Adipose tissue (tissue), 3 donors: ENCODE data around the gene MRE11. TPM values are rescaled to one million over a fixed set of nuclear protein-coding genes. Genes with fewer than 3 reads are reported as not detected.

ENCODE experiments used
- H3K27ac ChIP-seq: one replicate; pipeline ENCODE4 v1.5.1; 2013; ENCODE audit warnings: low read depth, low read length
- WGBS, 3 donors: extraction: QIAGEN DNeasy Blood & Tissue Kit; methylation state at CpG; one replicate each; pipeline ENCODE4 v1.1.7; 2013; 5-methylcytosine and 5-hydroxymethylcytosine counted together
- polyA plus RNA-seq, 3 donors: library from polyadenylated mRNA; stranded (reverse); fragments of 200-250 nt; gene quantifications; one replicate each; pipeline ENCODE4 v1.2.3, GENCODE V29; 2013
- donor health status: healthy with polysubstance abuse.
- donor health status: Bipolar disorder and iron deficiency.
- donor health status: healthy.

The MRE11 gene
- polyA plus RNA-seq: 1 to 10 TPM; 3.9 to 7.0 (median 4.4) TPM

DNA sequence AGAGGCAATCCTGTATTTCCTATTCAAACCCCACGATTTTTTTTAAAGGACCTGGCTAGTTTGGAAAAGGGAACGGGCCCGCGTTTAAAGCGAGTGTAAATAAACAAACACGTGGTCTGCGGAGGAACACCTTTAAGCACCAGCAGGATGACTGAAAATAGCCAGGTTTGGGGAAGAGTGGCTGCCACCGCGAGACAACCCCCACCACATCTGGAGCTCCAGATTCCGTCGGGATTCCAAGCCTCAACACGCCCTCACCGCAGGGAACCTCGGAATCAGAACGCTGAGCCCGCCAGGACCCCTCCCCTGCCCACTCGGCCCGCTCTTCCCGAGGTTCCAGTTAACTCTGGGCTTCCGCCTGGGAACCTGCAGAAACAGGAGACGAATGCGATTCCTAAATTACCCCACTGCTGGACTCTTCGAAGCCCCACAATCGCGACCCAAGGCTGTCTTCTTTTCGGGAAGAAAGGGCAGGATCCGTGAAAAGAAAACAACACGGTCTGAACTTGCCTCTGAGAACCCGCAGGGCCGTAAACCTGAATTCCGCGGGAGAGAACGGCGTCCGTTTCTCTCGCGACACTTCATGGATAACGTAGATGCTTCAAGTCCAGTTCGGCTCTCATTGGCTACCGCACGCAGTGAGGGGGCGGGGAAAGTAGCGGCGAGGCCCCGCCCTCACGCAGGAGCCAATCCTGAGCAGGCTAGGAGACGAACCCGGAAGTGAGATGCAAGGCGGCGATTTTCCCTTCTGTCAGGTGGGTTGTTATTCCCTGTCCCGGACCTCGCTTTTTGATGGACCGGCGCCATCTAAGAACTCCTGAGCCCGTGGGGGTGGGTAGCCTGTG is at the start of gene MRE11, which contains the start of gene ANKRD49:
TSS of gene MRE11 (minus strand) at position 564 of the 845 bp plus-strand sequence. CDS start 1,043 bp downstream, outside the sequence.
TSS of gene ANKRD49 (plus strand) at position 704 of the 845 bp plus-strand sequence. CDS start 2,710 bp downstream, outside the sequence.
- WGBS, 3 donors: 0 to 1% (median 0%) methylated on average over 55 of the region's 55 CpGs
- H3K27ac ChIP-seq: no peak within 1 kb of the TSS

DNA sequence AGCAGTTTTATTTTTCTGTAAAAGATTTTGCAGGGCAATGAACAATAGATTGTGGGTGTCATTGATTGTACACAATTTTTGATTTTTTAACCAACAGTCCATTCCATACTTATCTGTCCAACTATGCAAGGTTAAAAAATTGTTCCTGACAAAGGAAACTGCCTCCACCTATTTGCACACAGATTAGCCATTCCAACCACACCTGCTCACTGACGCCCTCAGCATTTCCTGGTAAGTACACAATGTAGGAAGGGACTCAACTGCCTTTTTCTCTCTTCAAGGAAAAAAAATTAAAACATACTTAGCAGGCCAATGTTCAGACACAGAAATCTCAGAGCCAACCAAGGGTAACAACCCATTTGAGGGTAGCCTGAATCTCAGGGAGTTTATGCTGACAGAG is 45.8 kb upstream of the MRE11 start:
- H3K27ac ChIP-seq: no peak overlapping the region
- 32 to 65% (median 33%) methylated on average over 1 of the region's 1 CpG for WGBS, 3 donors

DNA sequence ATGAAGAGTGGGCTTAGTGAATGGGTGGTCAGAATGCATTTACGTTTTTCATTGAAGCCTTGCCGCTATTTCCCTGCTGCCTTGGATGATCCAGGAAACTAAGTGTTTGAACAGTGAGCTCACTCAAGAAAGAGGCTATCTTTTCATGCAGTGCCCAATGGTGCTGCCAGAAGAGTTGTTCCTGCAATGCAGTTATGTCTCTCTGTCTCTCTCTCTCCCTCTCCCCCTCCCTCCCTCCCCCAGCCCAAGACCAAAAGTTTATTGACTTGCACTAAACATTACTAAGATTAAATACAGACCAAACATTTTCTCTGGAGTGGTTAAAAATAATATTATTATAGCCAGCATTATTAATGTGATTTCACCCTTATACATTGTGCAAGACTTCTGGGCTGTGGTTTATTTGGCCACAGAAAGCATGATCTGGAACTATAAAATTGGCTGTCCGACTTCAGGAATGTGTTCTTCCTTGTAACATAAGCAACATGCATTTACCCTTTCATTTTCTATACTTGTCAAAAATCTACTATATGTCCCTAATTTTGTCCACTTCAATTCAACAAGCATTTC is 43.5 kb upstream of the MRE11 start:
- no peak overlapping the region for H3K27ac ChIP-seq
- 46 to 63% (median 52%) methylated on average over 3 of the region's 3 CpGs for WGBS, 3 donors

DNA sequence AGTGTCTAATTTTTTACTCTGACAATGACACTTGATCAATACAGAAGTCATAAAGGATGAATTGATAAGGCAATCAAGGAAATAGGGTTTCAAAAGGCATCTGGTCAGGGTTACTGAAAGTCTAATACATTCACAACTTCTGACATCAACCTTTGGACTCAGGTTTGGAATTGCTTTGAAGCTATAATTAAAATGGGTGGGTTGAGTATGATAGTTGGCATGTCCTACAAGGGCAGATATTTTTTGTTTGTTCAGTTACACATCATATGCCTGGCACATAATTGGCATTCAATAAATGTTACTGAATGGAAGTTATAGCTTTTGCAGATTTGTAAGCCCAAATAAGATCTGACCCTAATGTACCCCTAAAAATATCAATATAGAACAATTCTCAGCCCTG is 42.7 kb upstream of the MRE11 start:
- no peak overlapping the region for H3K27ac ChIP-seq

DNA sequence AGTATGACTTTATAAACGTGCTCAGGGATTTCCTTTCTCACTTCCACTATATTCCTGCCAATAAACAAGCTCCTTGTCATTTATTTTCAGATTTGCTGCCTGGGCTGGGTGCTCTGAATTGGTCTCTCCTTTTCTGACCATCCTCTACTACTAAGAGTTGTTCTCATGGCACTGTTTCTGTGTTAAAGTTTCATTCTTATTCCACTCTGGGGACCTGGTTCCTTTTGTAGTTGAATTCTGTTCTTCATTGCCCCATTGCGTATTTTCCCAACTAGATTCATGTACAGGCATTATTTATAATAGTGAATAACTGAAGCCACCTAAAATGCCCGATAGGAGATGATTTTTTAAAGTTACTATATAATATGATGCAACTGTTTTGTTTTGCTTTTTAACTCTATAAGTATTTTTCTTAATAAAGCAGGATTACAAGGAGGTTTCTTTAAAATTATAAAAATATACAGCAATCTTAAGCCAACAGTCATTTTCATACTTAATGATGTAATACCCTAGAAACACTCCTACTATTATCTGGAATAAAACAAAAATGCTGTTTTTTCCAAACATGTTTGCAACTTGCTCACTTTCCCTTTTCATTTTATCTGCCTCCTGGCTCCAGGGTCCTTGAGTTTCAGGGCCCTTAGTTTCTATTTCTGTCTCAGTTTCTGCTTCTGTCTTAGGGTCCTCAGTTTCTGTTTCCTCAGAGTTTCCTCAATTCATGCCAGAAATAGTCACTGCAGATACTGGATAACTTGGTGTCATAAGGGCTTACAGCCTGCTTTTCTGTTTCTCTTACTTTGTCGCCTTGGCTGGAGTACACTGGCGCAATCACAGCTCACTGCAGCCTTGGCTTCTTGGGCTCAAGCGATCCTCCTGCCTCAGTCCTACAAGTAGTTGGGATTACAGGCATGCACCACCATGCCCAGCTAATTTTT is 40.3 kb upstream of the MRE11 start:
- H3K27ac ChIP-seq: no peak overlapping the region
- WGBS, 3 donors: 50 to 72% (median 50%) methylated on average over 6 of the region's 6 CpGs

DNA sequence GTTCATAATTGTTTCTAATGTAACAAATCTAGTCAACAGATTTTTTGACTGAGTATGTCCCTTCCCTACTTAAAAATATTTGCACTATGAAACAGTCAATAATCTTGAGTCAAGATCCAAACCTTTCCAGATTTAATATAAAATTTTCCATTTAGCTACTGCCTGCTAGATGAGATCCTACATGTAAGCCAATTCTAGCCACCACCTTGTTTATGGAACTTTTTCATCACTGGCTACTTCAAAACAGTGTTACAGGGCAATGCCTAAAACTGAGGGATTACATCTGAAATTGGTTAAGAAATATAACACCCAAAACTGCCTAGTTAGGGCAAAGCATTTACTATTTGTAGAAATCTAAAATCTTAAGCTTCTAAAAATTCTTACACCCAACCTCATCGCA is 39.6 kb upstream of the MRE11 start:
- H3K27ac ChIP-seq: no peak overlapping the region
- 61 to 97% (median 71%) methylated on average over 1 of the region's 1 CpG for WGBS, 3 donors

DNA sequence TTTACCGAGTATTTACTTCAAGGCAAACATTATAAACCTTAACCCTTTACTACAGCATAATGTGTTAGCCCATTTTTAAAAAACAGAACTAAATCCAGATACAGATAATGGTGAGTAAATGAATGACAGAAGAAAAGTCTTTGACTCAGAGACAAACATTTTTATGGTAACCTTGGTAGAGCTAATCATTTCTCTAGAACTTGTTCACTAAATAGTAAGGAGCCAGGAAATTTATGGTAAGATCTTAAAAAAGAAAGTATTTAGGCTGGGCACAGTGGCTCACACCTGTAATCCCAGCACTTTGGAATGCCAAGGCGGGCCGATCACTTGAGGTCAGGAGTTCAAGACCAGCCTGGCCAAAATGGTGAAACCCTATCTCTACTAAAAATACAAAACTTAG is 38.6 kb upstream of the MRE11 start:
- no peak overlapping the region for H3K27ac ChIP-seq
- 92 to 98% (median 95%) methylated on average over 3 of the region's 3 CpGs for WGBS, 3 donors

DNA sequence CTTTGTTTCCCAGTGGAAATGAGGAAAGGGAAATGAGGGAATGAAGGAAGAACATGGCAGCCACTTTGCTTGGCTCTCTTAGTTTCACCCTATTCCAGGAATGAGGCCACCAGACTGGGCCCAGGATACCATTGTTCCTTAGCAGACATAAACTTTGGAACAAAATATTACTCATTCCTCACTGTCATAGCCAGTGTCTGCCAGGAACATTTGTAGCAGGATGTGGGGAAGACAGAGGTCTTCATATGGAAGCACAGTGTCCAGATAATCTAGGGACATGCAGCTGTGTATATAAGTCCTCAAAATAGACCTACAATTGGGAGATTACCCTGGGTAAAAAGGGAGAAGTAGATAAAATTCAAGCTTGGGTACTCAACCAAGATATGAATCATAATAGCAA is 34.9 kb upstream of the MRE11 start:
- no peak overlapping the region for H3K27ac ChIP-seq

DNA sequence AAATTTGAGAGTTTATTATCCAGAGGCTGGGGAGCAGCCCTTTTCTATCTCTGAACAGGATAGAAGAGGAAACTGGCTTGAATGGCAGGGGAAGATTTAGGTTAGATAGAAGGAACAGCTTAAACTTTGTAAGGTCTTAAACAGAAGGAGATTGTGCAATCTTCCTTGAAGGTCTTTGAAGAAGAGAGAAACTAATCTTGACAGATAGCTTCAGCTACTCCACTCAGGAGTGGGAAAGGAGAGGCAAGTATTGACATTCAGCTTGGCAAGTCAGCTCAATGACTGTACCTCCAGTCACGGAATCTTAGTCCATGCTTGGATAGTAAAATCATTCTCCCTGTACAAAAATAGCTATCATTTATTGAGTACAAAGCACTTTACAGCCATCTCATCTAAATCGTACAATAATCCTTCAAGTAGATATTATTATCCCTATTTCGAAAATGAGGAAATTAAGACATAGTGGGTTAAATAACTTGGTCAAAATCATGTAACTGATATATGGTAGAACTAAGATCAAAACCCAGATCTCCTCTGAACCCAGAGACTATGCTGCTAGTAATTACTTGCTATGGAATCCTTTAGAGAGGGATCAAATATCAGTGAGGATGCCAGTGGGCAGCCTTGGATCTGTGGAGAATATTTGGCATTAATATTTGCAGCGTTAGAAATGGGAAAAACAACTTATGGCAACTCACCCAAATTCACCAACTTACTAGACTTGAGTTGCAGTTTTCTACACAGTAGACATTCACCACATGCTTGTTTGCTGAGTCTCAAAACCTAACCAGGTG is 33.2 kb upstream of the MRE11 start:
- WGBS, 3 donors: 62 to 78% (median 70%) methylated on average over 4 of the region's 4 CpGs
- no peak overlapping the region for H3K27ac ChIP-seq

DNA sequence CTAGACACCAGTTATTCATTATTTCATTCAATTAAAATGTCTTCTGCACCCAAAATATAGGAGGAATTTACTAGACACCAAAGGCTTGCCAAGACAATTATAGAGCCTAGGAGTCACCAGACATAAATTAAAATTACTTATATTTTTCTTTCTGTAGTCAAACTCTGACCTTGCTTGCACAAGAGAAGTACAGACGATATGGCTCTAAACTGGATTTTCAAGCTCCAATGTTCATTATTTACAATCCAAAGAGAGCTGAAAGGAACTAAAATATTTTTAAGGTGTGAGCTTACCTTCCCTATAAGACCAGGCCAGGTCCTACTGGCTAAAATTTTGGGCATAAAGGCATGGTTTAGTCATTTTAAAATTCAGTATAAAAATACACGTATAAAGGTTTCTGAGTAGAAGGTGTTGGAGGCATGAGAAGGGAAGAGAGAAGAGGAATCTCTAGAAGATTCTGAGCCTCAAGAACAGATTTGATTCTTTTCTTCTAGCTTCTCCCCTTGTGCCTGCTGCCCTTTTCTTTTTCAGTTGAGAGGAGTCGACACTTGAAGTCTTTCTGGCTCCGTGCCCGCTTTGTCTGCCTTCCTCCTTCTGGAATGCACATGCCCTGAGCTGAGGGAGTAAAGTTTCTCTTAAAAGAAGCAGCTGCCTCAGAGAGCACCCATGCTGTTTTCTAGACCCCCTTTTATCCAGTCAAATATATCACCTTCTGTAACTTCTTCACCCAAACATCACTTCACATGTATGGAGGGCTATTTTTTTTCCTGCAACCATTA is 32.1 kb upstream of the MRE11 start:
- no peak overlapping the region for H3K27ac ChIP-seq
- WGBS, 3 donors: 30 to 37% (median 32%) methylated on average over 5 of the region's 5 CpGs

DNA sequence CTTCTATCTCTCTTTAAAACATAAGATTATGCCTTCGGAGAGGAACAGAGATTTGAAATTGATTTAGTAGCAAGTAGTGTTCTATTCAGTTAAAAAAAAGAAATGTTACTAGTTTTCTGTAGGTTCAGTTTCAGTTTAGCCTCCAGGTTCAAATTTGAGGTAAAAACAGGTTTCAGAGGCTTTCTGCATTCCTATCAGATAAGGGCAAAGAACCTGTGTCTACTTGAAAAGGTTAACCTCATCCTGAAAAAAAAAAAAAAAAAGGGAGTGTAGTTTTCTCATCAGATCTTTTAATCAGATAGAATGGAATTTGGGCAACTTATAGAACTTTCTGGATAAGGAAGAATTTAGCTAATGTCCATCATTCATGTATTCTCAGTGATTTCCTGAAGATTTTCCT is 30.7 kb upstream of the MRE11 start:
- WGBS, 3 donors: 79 to 96% (median 87%) methylated on average over 1 of the region's 1 CpG
- H3K27ac ChIP-seq: no peak overlapping the region

DNA sequence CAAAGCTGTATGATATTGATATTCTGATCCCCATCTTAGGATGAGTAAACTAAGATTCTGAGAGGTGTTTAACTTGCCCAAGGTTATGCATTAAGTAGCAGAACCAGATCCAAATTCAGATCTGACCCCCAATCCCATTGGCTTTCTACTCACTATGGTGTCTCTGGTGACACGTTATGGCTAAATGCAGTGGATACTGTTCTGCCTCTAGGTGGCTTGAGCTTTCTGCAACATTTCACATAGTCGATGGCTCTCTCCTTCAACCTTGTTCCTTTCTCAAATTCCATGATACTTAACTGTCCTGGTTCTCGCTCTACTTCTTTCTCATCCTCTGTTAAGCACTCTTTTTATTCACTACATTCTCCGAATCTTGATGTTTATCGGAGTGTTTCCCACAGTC is 28.0 kb upstream of the MRE11 start:
- no peak overlapping the region for H3K27ac ChIP-seq
- WGBS, 3 donors: 48 to 67% (median 54%) methylated on average over 4 to 5 of the region's 5 CpGs

DNA sequence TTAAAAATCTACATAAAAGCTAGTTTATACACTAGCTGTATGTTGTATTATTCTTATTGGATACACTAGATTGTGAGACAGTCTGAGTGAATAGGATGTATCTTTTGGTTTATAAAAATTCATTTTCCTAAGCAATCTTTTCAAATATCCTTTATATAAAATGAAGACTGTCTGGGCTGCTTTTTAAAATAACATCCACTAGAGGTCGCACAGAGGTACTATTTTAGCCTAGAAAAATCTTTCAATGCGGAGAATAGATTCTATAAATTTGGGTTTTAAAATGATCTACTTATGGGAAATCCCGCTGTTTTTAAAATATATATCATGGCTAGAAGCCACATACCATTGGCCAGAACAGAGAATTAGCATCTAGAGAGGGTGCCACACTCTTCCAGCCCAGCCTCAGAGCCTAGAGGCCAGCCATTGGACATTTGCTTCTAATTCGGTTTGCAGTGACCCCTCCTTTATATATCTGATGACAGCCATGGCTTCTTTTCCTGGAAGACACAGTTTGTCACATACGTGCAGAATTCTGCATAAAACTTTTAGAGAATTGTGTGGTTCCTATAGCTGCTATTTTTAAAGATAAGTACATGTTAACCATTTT is 25.9 kb upstream of the MRE11 start:
- H3K27ac ChIP-seq: no peak overlapping the region
- WGBS, 3 donors: 2 to 11% (median 10%) methylated on average over 5 of the region's 5 CpGs

DNA sequence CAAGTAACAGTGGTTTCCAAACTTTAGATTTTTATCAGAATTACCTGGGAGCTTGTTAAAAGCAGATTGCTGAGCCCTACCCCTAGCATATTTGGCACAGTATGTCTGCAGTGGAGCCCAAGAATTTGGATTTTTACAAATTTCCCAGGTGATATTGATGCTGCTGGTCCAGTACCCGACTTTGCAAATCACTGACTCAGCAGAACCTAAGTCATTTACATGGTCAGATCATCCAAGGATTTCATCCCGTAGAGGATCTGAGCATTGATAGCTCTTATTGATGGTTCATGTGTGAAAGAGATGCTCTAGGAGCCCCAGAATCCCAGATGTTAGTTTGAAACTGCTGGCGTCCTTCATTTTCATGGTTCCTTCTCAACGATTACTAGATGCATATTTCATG is 24.7 kb upstream of the MRE11 start:
- 58 to 71% (median 70%) methylated on average over 4 of the region's 4 CpGs for WGBS, 3 donors
- H3K27ac ChIP-seq: no peak overlapping the region

DNA sequence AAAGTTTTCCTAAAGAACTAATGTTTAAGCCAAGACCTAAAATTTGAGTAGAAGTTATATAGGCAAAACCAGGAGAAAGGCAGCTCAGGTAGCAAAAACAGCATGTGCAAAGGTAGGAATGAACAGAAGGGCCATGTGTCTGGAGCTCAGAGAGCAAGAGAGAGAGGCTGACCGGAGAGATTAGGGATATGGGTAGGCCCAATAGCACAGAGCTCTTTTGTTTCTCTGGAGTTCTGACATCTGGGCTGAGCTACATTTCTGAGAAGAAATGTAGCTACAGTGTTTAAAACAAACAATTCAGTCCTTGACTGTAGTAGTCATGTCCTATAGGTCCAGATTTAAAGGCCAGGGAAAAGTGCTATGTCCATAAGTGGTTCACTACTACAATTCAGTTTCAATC is 23.1 kb upstream of the MRE11 start:
- 0 to 52% (median 33%) methylated on average over 1 of the region's 1 CpG for WGBS, 3 donors
- H3K27ac ChIP-seq: no peak overlapping the region

DNA sequence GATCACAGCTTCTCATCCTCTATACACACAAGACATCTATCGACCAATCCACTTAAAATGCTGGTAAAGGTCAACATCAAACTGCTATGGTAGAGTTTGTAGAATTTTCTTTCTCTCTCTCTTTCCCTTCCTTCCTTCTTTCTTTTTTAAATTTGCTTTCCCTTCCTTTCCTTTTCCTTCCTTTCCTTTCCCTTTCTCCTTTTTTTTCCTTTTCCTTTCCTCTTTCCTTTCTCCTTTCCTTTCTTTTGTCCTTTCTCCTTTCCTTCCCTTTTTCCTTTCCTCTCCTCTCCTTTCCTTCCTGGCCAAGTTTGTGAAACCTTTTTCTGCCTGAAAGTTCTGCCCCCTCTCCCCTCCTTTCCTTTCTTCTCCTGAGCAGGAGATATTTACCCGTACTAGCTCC is 21.8 kb upstream of the MRE11 start:
- H3K27ac ChIP-seq: no peak overlapping the region
- 78 to 87% (median 86%) methylated on average over 2 of the region's 2 CpGs for whole genome bisulfite sequencing, 3 donors

DNA sequence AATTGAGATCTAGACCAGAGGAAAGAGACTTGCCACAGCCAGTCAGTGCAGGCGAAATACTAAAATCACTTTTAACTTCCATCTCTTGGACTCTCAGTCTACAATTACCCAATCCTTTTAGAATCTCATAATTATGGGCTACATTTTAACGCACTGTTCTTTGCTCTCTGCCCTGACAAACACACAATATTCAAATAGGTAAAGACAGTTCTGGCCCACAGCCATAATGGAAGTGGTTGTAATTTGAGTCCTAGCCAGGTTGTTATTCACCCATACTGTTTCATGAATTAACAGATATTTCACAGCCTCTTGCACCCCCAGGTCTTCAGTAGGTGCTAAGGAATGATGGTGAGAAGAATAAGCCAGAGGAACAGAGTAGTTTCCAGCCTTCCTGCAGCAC is 19.4 kb upstream of the MRE11 start:
- H3K27ac ChIP-seq: no peak overlapping the region
- 19 to 29% (median 26%) methylated on average over 2 of the region's 2 CpGs for WGBS, 3 donors
